GM21529 (cell line): ENCODE results near the gene CHCHD3.
"Not testable (repeated sequence)": the region's sequence is repeated elsewhere in the genome, so short reads cannot be mapped to it uniquely, and the experiment has no call there.

Experiments
- ATAC-seq: cut with Tn5 transposase; IDR thresholded peaks from one replicate; pipeline ENCODE4 v1.9.1; 2021; ENCODE audit not compliant: unreplicated experiment

CHCHD3 gene

GRCh38 chr7:132964876-132965275 is 117.0 kb downstream of the CHCHD3 start:
- no peak for ATAC-seq

GRCh38 chr7:132959891-132960290 is 122.0 kb downstream of the CHCHD3 start:
- ATAC-seq, result no peak

- no peak for ATAC-seq
Measured at GRCh38 chr7:132956556-132956955, 125.3 kb downstream of the CHCHD3 start.

- no peak for ATAC-seq
Measured at GRCh38 chr7:132953468-132953867, 128.4 kb downstream of the CHCHD3 start.

GRCh38 chr7:132950725-132951124 is 131.2 kb downstream of the CHCHD3 start:
- ATAC-seq, result no peak

GRCh38 chr7:132947011-132947410 is 134.9 kb downstream of the CHCHD3 start:
- no peak for ATAC-seq

- no peak for ATAC-seq
Measured at GRCh38 chr7:132944774-132945173, 137.1 kb downstream of the CHCHD3 start.

- no peak for ATAC-seq
Measured at GRCh38 chr7:132943645-132944044, 138.2 kb downstream of the CHCHD3 start.

- no peak for ATAC-seq
Measured at GRCh38 chr7:132942701-132943100, 139.2 kb downstream of the CHCHD3 start.

- no peak for ATAC-seq
Measured at GRCh38 chr7:132941905-132942304, 140.0 kb downstream of the CHCHD3 start.

- no peak for ATAC-seq
Measured at GRCh38 chr7:132941428-132941827, 140.5 kb downstream of the CHCHD3 start.

GRCh38 chr7:132940084-132940483 is 141.8 kb downstream of the CHCHD3 start:
- ATAC-seq, result no peak

- no peak for ATAC-seq
Measured at GRCh38 chr7:132939495-132939894, 142.4 kb downstream of the CHCHD3 start.

- no peak for ATAC-seq
Measured at GRCh38 chr7:132937286-132937685, 144.6 kb downstream of the CHCHD3 start.

- ATAC-seq, result no peak
Measured at GRCh38 chr7:132935608-132936007, 146.3 kb downstream of the CHCHD3 start.

- no peak for ATAC-seq
Measured at GRCh38 chr7:132934017-132934416, 147.9 kb downstream of the CHCHD3 start.

- ATAC-seq, result no peak
Measured at GRCh38 chr7:132933072-132933458, 148.8 kb downstream of the CHCHD3 start.

- ATAC-seq, result no peak
Measured at GRCh38 chr7:132932296-132933071, 149.4 kb downstream of the CHCHD3 start.

GRCh38 chr7:132930881-132931280 is 151.0 kb downstream of the CHCHD3 start:
- ATAC-seq, result no peak

GRCh38 chr7:132929944-132930343 is 151.9 kb downstream of the CHCHD3 start:
- not testable (repeated sequence) for ATAC-seq

GRCh38 chr7:132919771-132920170 is 162.1 kb downstream of the CHCHD3 start:
- no peak for ATAC-seq

- ATAC-seq, result no peak
Measured at GRCh38 chr7:132915647-132916046, 166.2 kb downstream of the CHCHD3 start.

GRCh38 chr7:132910657-132911056 is 171.2 kb downstream of the CHCHD3 start:
- no peak for ATAC-seq
